Measurements from ENCODE around the gene SP100.

The SP100 gene

GRCh38 chr2:230577114-230577513 is 161.1 kb downstream of the SP100 start:
- DNase-seq, result no peak
- no peak overlapping the region for H3K4me3 Mint-ChIP-seq
- H3K27me3 Mint-ChIP-seq, result no peaks in the 10 kb centered on the region
- no peaks in the 10 kb centered on the region for H3K36me3 Mint-ChIP-seq (ENCODE audit: low read depth)
- H3K4me1 Mint-ChIP-seq (ENCODE audit: low read depth), result peaks cover 10% of the 10 kb centered on the region
- H3K9me3 Mint-ChIP-seq, result peaks cover 18% of the 10 kb centered on the region
- no peak overlapping the region for H3K27ac Mint-ChIP-seq

- Mint-ChIP-seq H3K4me3 (no peak overlapping the region), H3K4me1 (ENCODE audit: low read depth) (peaks cover 20% of the 10 kb centered on the region), H3K9me3 (peaks cover 21% of the 10 kb centered on the region), H3K27ac (no peak overlapping the region), H3K27me3 (no peaks in the 10 kb centered on the region), H3K36me3 (ENCODE audit: low read depth) (no peaks in the 10 kb centered on the region)
- no peak for DNase-seq
Measured at GRCh38 chr2:230578106-230578505, 162.1 kb downstream of the SP100 start.

DNA sequence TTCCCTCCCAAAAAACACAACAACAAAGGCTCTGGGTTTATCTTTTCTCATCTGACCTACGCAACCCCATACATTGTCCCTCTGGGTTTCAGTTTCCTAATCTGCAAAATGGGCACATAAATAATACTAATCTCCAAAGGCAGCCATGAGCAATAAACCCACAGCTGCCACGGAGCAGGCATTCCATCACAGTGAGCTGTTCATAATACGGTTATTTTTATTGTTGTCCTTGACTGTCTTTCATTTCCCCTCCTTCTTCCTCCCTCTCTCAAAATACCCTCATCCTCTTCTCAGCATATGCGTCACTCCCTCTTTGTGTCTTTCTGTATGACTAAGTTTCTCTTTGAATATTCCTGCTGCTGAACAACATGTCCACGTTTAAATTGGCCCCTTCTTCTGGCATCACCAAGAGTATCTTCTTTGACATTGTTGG is 166.9 kb downstream of the SP100 start:
- H3K4me3 Mint-ChIP-seq, result no peak overlapping the region
- no peaks in the 10 kb centered on the region for H3K36me3 Mint-ChIP-seq (ENCODE audit: low read depth)
- no peaks in the 10 kb centered on the region for H3K27me3 Mint-ChIP-seq
- DNase-seq, result no peak
- H3K9me3 Mint-ChIP-seq, result peaks cover 4% of the 10 kb centered on the region
- peaks cover 28% of the 10 kb centered on the region for H3K4me1 Mint-ChIP-seq (ENCODE audit: low read depth)
- H3K27ac Mint-ChIP-seq, result peak overlapping the region; percentile 84

DNA sequence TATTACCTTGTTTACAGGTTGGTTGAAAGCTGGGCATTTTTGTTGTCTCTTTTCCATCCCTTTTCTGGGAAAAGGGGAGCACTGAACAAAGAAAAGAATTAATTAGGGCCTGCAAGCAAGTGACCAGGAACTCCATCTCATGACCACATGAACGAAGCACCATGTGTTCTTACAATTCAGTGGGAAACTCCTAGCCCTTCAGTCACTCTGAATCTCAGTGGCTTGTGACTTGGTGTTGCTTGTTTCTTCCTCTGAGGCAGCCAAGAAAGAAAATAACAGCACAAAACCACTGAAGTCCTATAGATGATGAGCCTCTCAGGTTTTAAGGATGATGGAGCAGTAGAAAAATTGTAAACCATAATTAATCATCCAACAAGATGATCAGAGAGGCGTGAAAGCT is 167.6 kb downstream of the SP100 start:
- H3K36me3 Mint-ChIP-seq (ENCODE audit: low read depth), result no peaks in the 10 kb centered on the region
- no peak overlapping the region for H3K4me3 Mint-ChIP-seq
- H3K27ac Mint-ChIP-seq, result peak overlapping the region; percentile 84

GRCh38 chr2:230586328-230586982 is 170.5 kb downstream of the SP100 start:
- Mint-ChIP-seq H3K27ac (no peak overlapping the region), H3K36me3 (ENCODE audit: low read depth) (no peaks in the 10 kb centered on the region), H3K4me3 (no peak overlapping the region), H3K4me1 (ENCODE audit: low read depth) (peaks cover 53% of the 10 kb centered on the region), H3K9me3 (peaks cover 11% of the 10 kb centered on the region), H3K27me3 (no peaks in the 10 kb centered on the region)
- DNase-seq, result no peak

More for the DNA sequence above, 167.6 kb downstream of the SP100 start:
- peaks cover 29% of the 10 kb centered on the region for H3K4me1 Mint-ChIP-seq (ENCODE audit: low read depth)
- H3K9me3 Mint-ChIP-seq, result peaks cover 4% of the 10 kb centered on the region
- no peak for DNase-seq
- H3K27me3 Mint-ChIP-seq, result no peaks in the 10 kb centered on the region

GRCh38 chr2:230589025-230589424 is 173.0 kb downstream of the SP100 start:
- DNase-seq, result no peak
- H3K27ac Mint-ChIP-seq, result peak overlapping the region; percentile 24
- H3K4me3 Mint-ChIP-seq, result no peak overlapping the region
- H3K27me3 Mint-ChIP-seq, result no peaks in the 10 kb centered on the region
- no peaks in the 10 kb centered on the region for H3K36me3 Mint-ChIP-seq (ENCODE audit: low read depth)
- H3K9me3 Mint-ChIP-seq, result peaks cover 7% of the 10 kb centered on the region
- H3K4me1 Mint-ChIP-seq (ENCODE audit: low read depth), result peaks cover 52% of the 10 kb centered on the region

DNA sequence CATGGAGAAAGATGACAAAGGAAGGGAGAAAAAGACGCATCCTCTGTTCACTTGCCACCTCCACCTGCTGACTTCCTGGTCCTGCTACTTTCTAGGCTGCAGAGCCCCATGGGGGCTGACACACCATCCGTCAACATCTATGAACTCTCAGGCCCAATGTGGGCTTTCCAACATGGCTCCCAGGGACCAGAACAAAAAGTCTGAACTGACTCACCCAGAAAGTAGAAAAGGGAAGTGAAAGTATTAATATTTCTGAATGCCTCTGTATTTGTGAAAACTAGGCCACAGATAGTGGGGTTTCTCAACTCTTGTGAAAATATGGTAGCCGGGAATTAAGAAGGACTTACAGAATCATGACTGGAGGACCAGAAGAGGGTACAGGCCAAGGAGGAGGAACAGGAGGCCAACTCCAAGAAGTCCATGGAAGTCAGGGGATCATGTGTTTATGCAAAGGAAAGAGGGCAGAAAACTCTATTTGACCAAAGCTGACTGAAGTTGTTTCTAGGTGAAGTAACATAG is 173.6 kb downstream of the SP100 start:
- H3K4me1 Mint-ChIP-seq (ENCODE audit: low read depth), result peaks cover 54% of the 10 kb centered on the region
- no peak for DNase-seq
- no peak overlapping the region for H3K4me3 Mint-ChIP-seq
- no peaks in the 10 kb centered on the region for H3K36me3 Mint-ChIP-seq (ENCODE audit: low read depth)
- no peaks in the 10 kb centered on the region for H3K27me3 Mint-ChIP-seq
- peak overlapping the region; percentile 66 for H3K27ac Mint-ChIP-seq
- H3K9me3 Mint-ChIP-seq, result peaks cover 7% of the 10 kb centered on the region

- Mint-ChIP-seq H3K27ac (no peak overlapping the region), H3K9me3 (peaks cover 7% of the 10 kb centered on the region), H3K36me3 (ENCODE audit: low read depth) (no peaks in the 10 kb centered on the region), H3K4me1 (ENCODE audit: low read depth) (peaks cover 55% of the 10 kb centered on the region), H3K27me3 (no peaks in the 10 kb centered on the region), H3K4me3 (no peak overlapping the region)
- no peak for DNase-seq
Measured at GRCh38 chr2:230590333-230590732, 174.3 kb downstream of the SP100 start.

DNA sequence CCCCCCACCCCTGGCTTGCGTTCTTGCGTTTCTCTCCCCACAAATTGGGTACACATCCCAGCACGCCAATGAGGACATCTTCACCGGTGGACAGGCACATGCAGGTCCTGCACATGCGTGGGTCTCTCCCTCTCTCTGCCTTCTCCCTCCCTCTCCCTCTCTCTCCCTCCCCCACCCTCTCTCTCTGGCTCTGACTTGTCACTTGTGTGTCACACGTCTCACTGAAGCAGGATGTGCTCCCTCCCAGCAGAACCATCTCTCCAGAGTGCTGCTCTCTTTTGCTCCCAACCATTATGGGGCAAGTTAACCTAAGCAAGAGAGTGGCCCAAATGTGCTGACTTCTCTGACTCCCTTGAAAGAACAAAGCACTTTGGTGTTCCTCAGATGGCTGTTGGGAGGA is 175.8 kb downstream of the SP100 start:
- Mint-ChIP-seq H3K9me3 (peaks cover 7% of the 10 kb centered on the region), H3K4me3 (no peak overlapping the region), H3K27ac (peak overlapping the region; percentile 34), H3K4me1 (ENCODE audit: low read depth) (peaks cover 55% of the 10 kb centered on the region), H3K36me3 (ENCODE audit: low read depth) (no peaks in the 10 kb centered on the region), H3K27me3 (no peaks in the 10 kb centered on the region)
- DNase-seq, result no peak

DNA sequence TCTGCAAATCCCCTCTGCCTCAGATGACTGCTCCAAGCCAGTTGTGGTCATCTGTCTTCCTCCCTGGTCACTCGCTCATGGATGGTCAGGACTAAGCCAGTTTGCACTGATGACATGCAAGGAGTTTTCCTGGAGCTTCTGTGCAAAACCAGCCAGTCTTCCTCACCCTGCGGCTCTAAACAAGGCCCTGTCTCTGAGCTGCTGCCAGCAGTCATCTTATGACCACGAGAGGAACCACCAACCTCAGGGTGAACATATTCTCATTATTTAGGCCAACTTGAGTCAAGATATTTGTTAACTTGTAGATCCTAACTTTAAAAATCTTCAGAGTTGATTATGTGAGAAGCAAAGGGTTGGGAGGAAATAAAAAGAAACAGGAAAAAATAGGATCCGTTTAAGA is 176.8 kb downstream of the SP100 start:
- Mint-ChIP-seq H3K36me3 (ENCODE audit: low read depth) (no peaks in the 10 kb centered on the region), H3K27me3 (no peaks in the 10 kb centered on the region), H3K4me1 (ENCODE audit: low read depth) (peaks cover 60% of the 10 kb centered on the region), H3K27ac (no peak overlapping the region), H3K9me3 (peaks cover 7% of the 10 kb centered on the region), H3K4me3 (no peak overlapping the region)
- no peak for DNase-seq
